Measurements from ENCODE around the gene SLC26A6. TPM values are rescaled to one million over a fixed set of nuclear protein-coding genes. Genes with fewer than 3 reads are reported as not detected.

SLC26A6 gene
- total and polyA plus RNA-seq, 8 donors = 6.2 to 32.1 (median 10.6) TPM

- Histone ChIP-seq H3K4me1 (peaks cover 0 to 6% (median 0%) of the 10 kb centered on the region in 3 donors), H3K27ac (no peak overlapping the region), H3K36me3 (no peaks in the 10 kb centered on the region), H3K4me3 (peak overlapping the region; percentile 16 to 50 (median 28)), H3K9me3 (no peaks in the 10 kb centered on the region), H3K27me3 (peaks cover 0 to 4% (median 2%) of the 10 kb centered on the region in 4 donors)
- no peak for TF ChIP-seq CTCF (IDR thresholded peaks at IDR 0.05)
- peak; percentile 55 to 79 (median 64) for ATAC-seq
- FAIRE-seq = no peak
- intact Hi-C loops (cut with DNase I) = no loop called here
- DNase-seq = peak; percentile 49 to 91 (median 78)
- WGBS, 2 donors = 3 to 4% methylated on average over 58 to 67 of the region's 67 CpGs
Observed at GRCh38 chr3:48661501-48662144, 26.4 kb upstream of the SLC26A6 start.

- TF ChIP-seq CTCF (IDR thresholded peaks at IDR 0.05) = no peak
- Histone ChIP-seq H3K27ac (no peak overlapping the region), H3K4me1 (peaks cover 0 to 6% (median 0%) of the 10 kb centered on the region in 3 donors), H3K36me3 (no peaks in the 10 kb centered on the region), H3K27me3 (peaks cover 0 to 4% (median 2%) of the 10 kb centered on the region in 4 donors), H3K9me3 (no peaks in the 10 kb centered on the region), H3K4me3 (peak overlapping the region in 1 of 4 donors; percentile 50)
- DNase-seq (peak in 1 of 6 donors; percentile 74), ATAC-seq (no peak), FAIRE-seq (no peak)
- intact Hi-C loops (cut with DNase I) = no loop called here
- 37 to 43% methylated on average over 46 to 61 of the region's 61 CpGs for WGBS, 2 donors
Observed at GRCh38 chr3:48660800-48661400, 25.6 kb upstream of the SLC26A6 start.

- H3K4me3 ChIP-seq = peak overlapping the region in 3 of 4 donors; percentile 42 to 52 (median 52)
- TF ChIP-seq CTCF (IDR thresholded peaks at IDR 0.05) = no peak
- H3K36me3 ChIP-seq = no peaks in the 10 kb centered on the region
- FAIRE-seq (no peak), ATAC-seq (no peak), DNase-seq (peak in 1 of 6 donors; percentile 72)
- H3K27me3 ChIP-seq = peaks cover 0 to 4% (median 0%) of the 10 kb centered on the region in 4 donors
- no peaks in the 10 kb centered on the region for H3K9me3 ChIP-seq
- WGBS, 2 donors = 47 to 58% methylated on average over 45 of the region's 45 CpGs
- H3K4me1 ChIP-seq = peaks cover 0 to 4% (median 0%) of the 10 kb centered on the region in 3 donors
- intact Hi-C loops (cut with DNase I) = no loop called here
- H3K27ac ChIP-seq = peak overlapping the region in 3 of 4 donors; percentile 31 to 70 (median 68)
Observed at GRCh38 chr3:48656841-48657281, 21.6 kb upstream of the SLC26A6 start.

- no peak for FAIRE-seq
- Histone ChIP-seq H3K9me3 (no peaks in the 10 kb centered on the region), H3K27me3 (peaks cover 0 to 4% (median 0%) of the 10 kb centered on the region in 4 donors), H3K4me1 (peaks cover 0 to 3% (median 0%) of the 10 kb centered on the region in 3 donors), H3K36me3 (no peaks in the 10 kb centered on the region), H3K4me3 (peak overlapping the region; percentile 42 to 59 (median 52)), H3K27ac (peak overlapping the region; percentile 3 to 70 (median 50))
- peak; percentile 59 to 72 (median 66) for TF ChIP-seq CTCF (IDR thresholded peaks at IDR 0.05)
- intact Hi-C loops (cut with DNase I) = no loop called here
- 2 to 4% methylated on average over 63 to 94 of the region's 94 CpGs for WGBS, 2 donors
- peak; percentile 79 to 93 (median 88) for DNase-seq
- peak; percentile 90 to 94 (median 93) for ATAC-seq
Observed at GRCh38 chr3:48656061-48656840, 21.0 kb upstream of the SLC26A6 start.
